Measurements from ENCODE around the gene CHRM4. TPM values are rescaled to one million over a fixed set of nuclear protein-coding genes. Genes with fewer than 3 reads are reported as not detected.
"Not testable (repeated sequence)": the region's sequence is repeated elsewhere in the genome, so short reads cannot be mapped to it uniquely, and the experiment has no call there.

The CHRM4 gene
- total RNA-seq, 1 donor from 2014 or later = not detected

GRCh38 chr11:46375392-46376101 is 16.0 kb downstream of the CHRM4 start:
- intact Hi-C loops (cut with DNase I) = no loop called here

GRCh38 chr11:46374815-46375214 is 16.8 kb downstream of the CHRM4 start:
- DNase-seq (ENCODE audit: missing footprints) = no peak
- intact Hi-C loops (cut with DNase I) = no loop called here
- ATAC-seq = no peak

More at GRCh38 chr11:46375392-46376101, 16.0 kb downstream of the CHRM4 start:
- no peak for DNase-seq (ENCODE audit: missing footprints)
- ATAC-seq = no peak

GRCh38 chr11:46373787-46374740 is 17.5 kb downstream of the CHRM4 start:
- intact Hi-C loops (cut with DNase I) = no loop called here
- DNase-seq (ENCODE audit: missing footprints) = no peak
- no peak for ATAC-seq

GRCh38 chr11:46372501-46372900 is 19.1 kb downstream of the CHRM4 start:
- ATAC-seq; DNase-seq (ENCODE audit: missing footprints); intact Hi-C loops (cut with DNase I): not testable (repeated sequence)

- ATAC-seq (no peak), DNase-seq (ENCODE audit: missing footprints) (no peak)
- intact Hi-C loops (cut with DNase I) = no loop called here
Observed at GRCh38 chr11:46372086-46372485, 19.5 kb downstream of the CHRM4 start.

- DNase-seq (ENCODE audit: missing footprints); intact Hi-C loops (cut with DNase I); ATAC-seq: not testable (repeated sequence)
Observed at GRCh38 chr11:46371262-46371661, 20.3 kb downstream of the CHRM4 start.

GRCh38 chr11:46370253-46370652 is 21.3 kb downstream of the CHRM4 start:
- intact Hi-C loops (cut with DNase I) = no loop called here
- DNase-seq (ENCODE audit: missing footprints) (no peak), ATAC-seq (no peak)

GRCh38 chr11:46369458-46370152 is 22.0 kb downstream of the CHRM4 start:
- intact Hi-C loops (cut with DNase I) = loop anchor here (5.0 kb wide), 1 partner anchor 132 kb away; no protein-coding TSS in a partner anchor
- DNase-seq (ENCODE audit: missing footprints) (peak; percentile 57), ATAC-seq (peak; percentile 31)

GRCh38 chr11:46367916-46368267 is 23.7 kb downstream of the CHRM4 start:
- intact Hi-C loops (cut with DNase I) = loop anchor here (2.0 to 5.0 kb wide), 2 partner anchors 15 to 131 kb away; no protein-coding TSS in a partner anchor
- DNase-seq (ENCODE audit: missing footprints) = no peak
- ATAC-seq = no peak

- DNase-seq (ENCODE audit: missing footprints) = peak; percentile 91
- peak; percentile 63 for ATAC-seq
- intact Hi-C loops (cut with DNase I) = loop anchor here (2.0 to 5.0 kb wide), 2 partner anchors 15 to 130 kb away; no protein-coding TSS in a partner anchor
Observed at GRCh38 chr11:46367244-46367915, 24.2 kb downstream of the CHRM4 start.

- no peak for ATAC-seq
- intact Hi-C loops (cut with DNase I) = loop anchor here (2.0 to 5.0 kb wide), 2 partner anchors 14 to 129 kb away; no protein-coding TSS in a partner anchor
- DNase-seq (ENCODE audit: missing footprints) = peak; percentile 66
Observed at GRCh38 chr11:46366661-46367161, 24.9 kb downstream of the CHRM4 start.

- DNase-seq (ENCODE audit: missing footprints) (peak; percentile 50), ATAC-seq (no peak)
- intact Hi-C loops (cut with DNase I) = loop anchor here (2.0 to 5.0 kb wide), 2 partner anchors 13 to 129 kb away; no protein-coding TSS in a partner anchor
Observed at GRCh38 chr11:46366260-46366659, 25.3 kb downstream of the CHRM4 start.

- DNase-seq (ENCODE audit: missing footprints) = peak; percentile 30
- intact Hi-C loops (cut with DNase I) = loop anchor here (5.0 kb wide), 1 partner anchor 127 kb away; no protein-coding TSS in a partner anchor
- no peak for ATAC-seq
Observed at GRCh38 chr11:46364791-46365190, 26.8 kb downstream of the CHRM4 start.

GRCh38 chr11:46364056-46364455 is 27.5 kb downstream of the CHRM4 start:
- intact Hi-C loops (cut with DNase I) = no loop called here
- DNase-seq (ENCODE audit: missing footprints) (no peak), ATAC-seq (no peak)

GRCh38 chr11:46363455-46364005 is 28.0 kb downstream of the CHRM4 start:
- peak; percentile 71 for DNase-seq (ENCODE audit: missing footprints)
- intact Hi-C loops (cut with DNase I) = no loop called here
- ATAC-seq = peak; percentile 43

- DNase-seq (ENCODE audit: missing footprints) (peak; percentile 86), ATAC-seq (peak; percentile 55)
- intact Hi-C loops (cut with DNase I) = no loop called here
Observed at GRCh38 chr11:46363031-46363407, 28.6 kb downstream of the CHRM4 start.

GRCh38 chr11:46362156-46363030 is 29.2 kb downstream of the CHRM4 start:
- peak; percentile 69 for DNase-seq (ENCODE audit: missing footprints)
- intact Hi-C loops (cut with DNase I) = no loop called here
- ATAC-seq = no peak

Data from Right ventricle myocardium inferior (tissue), 1 donor.